OCI-LY1 (cell line): Measurements from ENCODE around the gene TRABD2B.

ENCODE experiments used
- EZH2 ChIP-seq: fragments of 200-600 bp; sonication (generic), shearing (Covaris generic); IDR thresholded peaks from 2 replicates; pipeline ENCODE4 v1.8.0; 2017; ENCODE audit warnings: borderline replicate concordance, mixed run types, mild to moderate bottlenecking, antibody characterized with exemption, low read length, moderate library complexity, mixed read lengths
- TF ChIP-seq, protein P1 (sequence below): fragments of 200-600 bp; sonication (generic), shearing (Covaris generic); IDR thresholded peaks from 2 replicates; pipeline ENCODE4 v1.5.1; 2017; ENCODE audit warnings: mild to moderate bottlenecking, antibody characterized with exemption, low read length, moderate library complexity, mixed read lengths

DNA sequence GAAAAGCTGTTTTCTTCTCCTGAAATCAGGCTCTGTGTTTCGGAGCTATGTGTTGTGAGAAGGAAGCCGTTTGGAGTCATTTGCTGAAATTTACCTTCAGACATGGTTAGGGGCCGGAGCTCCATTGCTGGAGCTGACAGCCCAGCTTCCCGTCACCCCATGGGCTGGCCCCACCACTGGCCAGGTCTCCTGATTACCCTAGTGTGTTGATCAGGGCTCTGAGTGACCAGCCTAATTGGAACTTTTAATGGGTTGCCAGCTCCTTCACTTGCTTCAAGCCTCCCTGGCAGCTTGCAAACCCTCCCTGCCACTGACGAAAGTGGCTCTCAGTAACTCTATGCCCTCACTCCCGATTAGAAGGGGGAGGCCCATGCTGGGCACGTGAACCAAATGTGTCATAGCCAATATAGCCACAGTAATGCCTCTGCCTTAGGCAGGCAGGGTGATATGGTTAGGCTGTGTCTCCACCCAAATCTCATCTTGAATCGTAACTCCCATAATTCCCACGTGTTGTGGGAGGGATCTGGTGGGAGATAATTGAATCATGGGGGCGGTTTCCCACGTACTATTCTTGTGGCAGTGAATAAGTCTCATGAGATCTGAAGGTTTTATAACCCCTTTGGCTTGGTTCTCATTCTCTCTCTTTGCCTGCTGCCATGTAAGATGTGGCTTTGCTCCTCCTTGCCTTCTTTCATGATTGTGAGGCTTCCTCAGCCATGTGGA is 224.1 kb downstream of the TRABD2B start:
- no peak for TF ChIP-seq EZH2
- TF ChIP-seq, protein P1, sequence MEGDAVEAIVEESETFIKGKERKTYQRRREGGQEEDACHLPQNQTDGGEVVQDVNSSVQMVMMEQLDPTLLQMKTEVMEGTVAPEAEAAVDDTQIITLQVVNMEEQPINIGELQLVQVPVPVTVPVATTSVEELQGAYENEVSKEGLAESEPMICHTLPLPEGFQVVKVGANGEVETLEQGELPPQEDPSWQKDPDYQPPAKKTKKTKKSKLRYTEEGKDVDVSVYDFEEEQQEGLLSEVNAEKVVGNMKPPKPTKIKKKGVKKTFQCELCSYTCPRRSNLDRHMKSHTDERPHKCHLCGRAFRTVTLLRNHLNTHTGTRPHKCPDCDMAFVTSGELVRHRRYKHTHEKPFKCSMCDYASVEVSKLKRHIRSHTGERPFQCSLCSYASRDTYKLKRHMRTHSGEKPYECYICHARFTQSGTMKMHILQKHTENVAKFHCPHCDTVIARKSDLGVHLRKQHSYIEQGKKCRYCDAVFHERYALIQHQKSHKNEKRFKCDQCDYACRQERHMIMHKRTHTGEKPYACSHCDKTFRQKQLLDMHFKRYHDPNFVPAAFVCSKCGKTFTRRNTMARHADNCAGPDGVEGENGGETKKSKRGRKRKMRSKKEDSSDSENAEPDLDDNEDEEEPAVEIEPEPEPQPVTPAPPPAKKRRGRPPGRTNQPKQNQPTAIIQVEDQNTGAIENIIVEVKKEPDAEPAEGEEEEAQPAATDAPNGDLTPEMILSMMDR: no peak
